Uterus (tissue), 4 donors: ENCODE measurements around the gene FGD2. TPM values are rescaled to one million over a fixed set of nuclear protein-coding genes. Genes with fewer than 3 reads are reported as not detected.
A peak's percentile ranks its signal among the peaks of the same experiment; 100 is the strongest.
"Not testable (repeated sequence)": the region's sequence is repeated elsewhere in the genome, so short reads cannot be mapped to it uniquely, and the experiment has no call there.

Experiments
- DNase-seq, 2 donors: peaks; one replicate each; pipeline ENCODE4 v3.0.0-alpha.2; 2019 to 2020
- H3K27ac ChIP-seq, 2 donors: fragments of 200-600 bp; sonication (generic); 1 replicate in 1 of 2; 2 replicates in 1 of 2; pipeline ENCODE4 v1.5.1; 2016 to 2018
- H3K27me3 ChIP-seq, 2 donors: fragments of 200-600 bp; sonication (generic); one replicate each; pipeline ENCODE4 v1.5.1; 2018 to 2019; ENCODE audit warnings: control low read depth in 1 of 2
- H3K36me3 ChIP-seq, 2 donors: fragments of 200-600 bp; sonication (generic); one replicate each; pipeline ENCODE4 v1.5.1; 2019; ENCODE audit warnings: control low read depth in 1 of 2
- H3K4me1 ChIP-seq, 2 donors: fragments of 200-600 bp; sonication (generic); one replicate each; pipeline ENCODE4 v1.5.1; 2018 to 2019; ENCODE audit warnings: control low read depth in 1 of 2
- H3K4me3 ChIP-seq, 2 donors: fragments of 200-600 bp; sonication (generic); 1 replicate in 1 of 2; 2 replicates in 1 of 2; pipeline ENCODE4 v1.5.1; 2018 to 2019; ENCODE audit warnings: mild to moderate bottlenecking in 1 of 2
- H3K9me3 ChIP-seq, 2 donors: fragments of 200-600 bp; sonication (generic); one replicate each; pipeline ENCODE4 v1.5.1; 2019; ENCODE audit warnings: control low read depth in 1 of 2
- POLR2A ChIP-seq, 2 donors: fragments of 450-650 bp; IDR thresholded peaks; one replicate each; pipeline ENCODE4 v1.6.1; 2016; ENCODE audit warnings: antibody characterized with exemption in 2 of 2, mild to moderate bottlenecking in 1 of 2, moderate library complexity in 1 of 2
- intact Hi-C: fragments of 100-400 bp; cut with DNase I; formaldehyde crosslinking; loops from one replicate; pipeline ENCODE4 v1.15.1; 2023; ENCODE audit warnings: low total_unique reads
- total RNA-seq, 4 donors: library from RNA; depleted of rRNA in 3 of 4; stranded (reverse); fragments of >200 nt in 3 of 4; gene quantifications; one replicate each; pipeline versions ENCODE4 v1.1.0 to v1.2.4, GENCODE V29; 2014 to 2023
- TF ChIP-seq, protein P1 (sequence below), 4 experiments: fragments of 200-600 bp in 2 of 4; fragments of 450-650 bp in 2 of 4; sonication (generic) in 2 of 4; IDR thresholded peaks; one replicate each; pipeline ENCODE4 v1.5.1; 2016 to 2019; ENCODE audit warnings: antibody characterized with exemption in 4 of 4, mild to moderate bottlenecking in 2 of 4, moderate library complexity in 1 of 4
- donor health status: DM: yes; HTN: yes; CAD: no.

The FGD2 gene
- total RNA-seq, 4 donors from 2014 or later, result 0.51 to 27.6 (median 11.5) TPM

DNA sequence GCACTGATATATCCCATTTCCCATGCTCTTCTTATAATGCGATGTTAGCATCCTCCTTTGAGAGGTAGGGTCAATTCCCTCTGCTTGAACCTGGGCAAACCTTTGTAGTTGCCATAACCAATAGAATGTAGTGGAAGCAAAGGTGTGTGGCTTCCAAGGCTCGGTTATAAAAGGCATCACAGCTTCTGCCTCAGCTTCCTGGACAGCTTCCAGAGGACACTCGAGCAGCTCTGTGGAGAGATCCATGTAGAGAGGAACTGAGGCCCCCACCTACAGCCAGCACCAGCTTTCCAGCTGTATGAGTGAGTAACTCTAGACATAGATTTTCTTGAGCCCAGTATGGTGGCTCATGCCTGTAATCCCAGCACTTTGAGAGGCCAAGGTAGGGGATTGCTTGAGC is 36.7 kb downstream of the FGD2 start:
- no peaks in the 10 kb centered on the region for H3K9me3 ChIP-seq
- no peak for DNase-seq
- H3K4me3 ChIP-seq, result no peak overlapping the region
- intact Hi-C loops, result no loop called here
- no peaks in the 10 kb centered on the region for H3K27me3 ChIP-seq
- no peaks in the 10 kb centered on the region for H3K36me3 ChIP-seq
- TF ChIP-seq POLR2A (IDR thresholded peaks at IDR 0.05), result no peak
- TF ChIP-seq, protein P1, sequence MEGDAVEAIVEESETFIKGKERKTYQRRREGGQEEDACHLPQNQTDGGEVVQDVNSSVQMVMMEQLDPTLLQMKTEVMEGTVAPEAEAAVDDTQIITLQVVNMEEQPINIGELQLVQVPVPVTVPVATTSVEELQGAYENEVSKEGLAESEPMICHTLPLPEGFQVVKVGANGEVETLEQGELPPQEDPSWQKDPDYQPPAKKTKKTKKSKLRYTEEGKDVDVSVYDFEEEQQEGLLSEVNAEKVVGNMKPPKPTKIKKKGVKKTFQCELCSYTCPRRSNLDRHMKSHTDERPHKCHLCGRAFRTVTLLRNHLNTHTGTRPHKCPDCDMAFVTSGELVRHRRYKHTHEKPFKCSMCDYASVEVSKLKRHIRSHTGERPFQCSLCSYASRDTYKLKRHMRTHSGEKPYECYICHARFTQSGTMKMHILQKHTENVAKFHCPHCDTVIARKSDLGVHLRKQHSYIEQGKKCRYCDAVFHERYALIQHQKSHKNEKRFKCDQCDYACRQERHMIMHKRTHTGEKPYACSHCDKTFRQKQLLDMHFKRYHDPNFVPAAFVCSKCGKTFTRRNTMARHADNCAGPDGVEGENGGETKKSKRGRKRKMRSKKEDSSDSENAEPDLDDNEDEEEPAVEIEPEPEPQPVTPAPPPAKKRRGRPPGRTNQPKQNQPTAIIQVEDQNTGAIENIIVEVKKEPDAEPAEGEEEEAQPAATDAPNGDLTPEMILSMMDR (IDR thresholded peaks at IDR 0.05), result no peak
- H3K4me1 ChIP-seq, result no peaks in the 10 kb centered on the region
- no peak overlapping the region for H3K27ac ChIP-seq

DNA sequence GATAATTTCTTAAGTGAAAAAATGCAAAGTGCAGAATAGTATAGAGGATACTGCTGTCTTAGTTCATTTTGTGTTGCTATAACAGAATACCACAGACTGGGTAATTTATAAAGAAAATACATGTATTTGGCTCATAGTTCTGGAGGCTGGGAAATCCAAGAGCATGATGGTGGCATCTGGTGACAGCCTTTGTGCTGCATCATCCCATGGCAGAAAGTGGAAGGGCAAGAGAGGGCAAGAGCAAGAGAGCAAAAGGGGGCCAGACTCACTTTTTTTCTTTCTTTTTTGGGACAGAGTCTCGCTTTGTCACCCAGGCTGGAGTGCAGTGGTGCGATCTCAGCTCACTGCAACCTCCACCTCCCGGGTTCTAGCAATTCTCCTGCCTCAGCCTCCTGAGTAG is 37.6 kb downstream of the FGD2 start:
- DNase-seq, H3K4me3 ChIP-seq, intact Hi-C loops, H3K27me3 ChIP-seq, H3K9me3 ChIP-seq, H3K27ac ChIP-seq, H3K36me3 ChIP-seq, H3K4me1 ChIP-seq: not testable (repeated sequence)

- no peak for DNase-seq
- H3K36me3 ChIP-seq, result no peaks in the 10 kb centered on the region
- no peak for TF ChIP-seq POLR2A (IDR thresholded peaks at IDR 0.05)
- TF ChIP-seq, protein P1 (IDR thresholded peaks at IDR 0.05), result no peak
- no peaks in the 10 kb centered on the region for H3K4me1 ChIP-seq
- no peak overlapping the region for H3K27ac ChIP-seq
- H3K27me3 ChIP-seq, result no peaks in the 10 kb centered on the region
- H3K4me3 ChIP-seq, result no peak overlapping the region
- H3K9me3 ChIP-seq, result no peaks in the 10 kb centered on the region
- intact Hi-C loops, result no loop called here
Measured at GRCh38 chr6:37047346-37047688, 41.9 kb downstream of the FGD2 start.

- intact Hi-C loops, result no loop called here
- H3K27ac ChIP-seq, result no peak overlapping the region
- DNase-seq, result no peak
- no peaks in the 10 kb centered on the region for H3K9me3 ChIP-seq
- no peaks in the 10 kb centered on the region for H3K27me3 ChIP-seq
- TF ChIP-seq POLR2A (IDR thresholded peaks at IDR 0.05), result no peak
- TF ChIP-seq, protein P1 (IDR thresholded peaks at IDR 0.05), result no peak
- no peaks in the 10 kb centered on the region for H3K4me1 ChIP-seq
- H3K36me3 ChIP-seq, result no peaks in the 10 kb centered on the region
- no peak overlapping the region for H3K4me3 ChIP-seq
Measured at GRCh38 chr6:37047689-37048402, 42.4 kb downstream of the FGD2 start.

- no peak for DNase-seq
- no peaks in the 10 kb centered on the region for H3K36me3 ChIP-seq
- no peaks in the 10 kb centered on the region for H3K9me3 ChIP-seq
- no peaks in the 10 kb centered on the region for H3K27me3 ChIP-seq
- H3K4me1 ChIP-seq, result no peaks in the 10 kb centered on the region
- intact Hi-C loops, result no loop called here
- no peak overlapping the region for H3K4me3 ChIP-seq
- TF ChIP-seq, protein P1 (IDR thresholded peaks at IDR 0.05), result no peak
- no peak for TF ChIP-seq POLR2A (IDR thresholded peaks at IDR 0.05)
- H3K27ac ChIP-seq, result peak overlapping the region; percentile 54 to 63
Measured at GRCh38 chr6:37048403-37048850, 43.0 kb downstream of the FGD2 start.
